Measurements from ENCODE around the gene TXNDC16.

- no peak for TF ChIP-seq SUZ12 (IDR thresholded peaks at IDR 0.05; ENCODE audit: extremely low read depth, insufficient read depth, insufficient read length)
- no peak for TF ChIP-seq YY1 (IDR thresholded peaks at IDR 0.05; ENCODE audit: insufficient read depth, insufficient read length)
- TF ChIP-seq ZNF274 (IDR thresholded peaks at IDR 0.05; ENCODE audit: low read depth, low read length), result no peak
Measured at GRCh38 chr14:52458721-52459085, 93.6 kb downstream of the TXNDC16 start.
